HG03439 (cell line): ENCODE measurements around the gene SPIN3.
A peak's percentile ranks its signal among the peaks of the same experiment; 100 is the strongest.
"Not testable (repeated sequence)": the region's sequence is repeated elsewhere in the genome, so short reads cannot be mapped to it uniquely, and the experiment has no call there.

Source experiments
- ATAC-seq: cut with Tn5 transposase; IDR thresholded peaks from one replicate; pipeline ENCODE4 v1.9.1; 2021; ENCODE audit warnings: mild to moderate bottlenecking, moderate library complexity; ENCODE audit not compliant: unreplicated experiment

Gene SPIN3

DNA sequence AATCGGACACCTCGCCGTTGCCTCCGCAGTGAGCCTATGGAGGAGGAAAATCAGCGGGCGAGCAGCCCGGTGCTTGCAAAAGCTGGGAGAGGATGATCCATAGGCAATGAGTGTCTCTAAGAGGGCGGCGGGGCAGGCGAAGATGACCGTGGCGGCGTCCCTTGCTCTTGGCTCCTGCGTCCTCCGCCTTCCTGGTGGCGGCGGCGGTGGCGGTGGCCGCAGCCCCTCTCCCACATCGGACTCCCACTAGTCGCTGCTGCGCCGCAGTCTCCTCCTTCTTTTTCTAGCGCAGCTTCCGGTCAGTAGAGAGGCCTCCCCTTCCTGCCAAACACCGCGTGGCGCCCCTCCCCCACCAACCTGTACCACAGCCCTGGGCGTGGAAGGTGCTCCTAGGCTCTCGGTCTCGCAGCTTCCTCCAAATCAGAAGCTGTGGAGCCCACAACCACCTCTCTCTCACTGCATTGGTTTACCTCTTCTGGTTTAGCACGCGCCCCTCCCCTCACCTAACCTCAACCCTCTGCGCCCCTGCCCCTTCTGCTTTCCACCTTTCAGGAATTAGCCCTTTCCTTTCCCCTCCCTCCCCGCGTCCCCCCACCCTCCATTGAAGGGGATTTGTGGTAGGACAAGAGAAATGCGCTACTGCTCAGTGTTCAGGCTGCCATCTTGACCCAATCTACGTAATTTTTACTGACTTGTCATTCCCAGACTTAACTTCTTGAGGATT is at the start of gene SPIN3:
SPIN3 (minus strand) TSS at position 271 of the 724 bp plus-strand sequence. CDS start 594 bp downstream, outside the sequence.
- peak; percentile 99 for ATAC-seq

DNA sequence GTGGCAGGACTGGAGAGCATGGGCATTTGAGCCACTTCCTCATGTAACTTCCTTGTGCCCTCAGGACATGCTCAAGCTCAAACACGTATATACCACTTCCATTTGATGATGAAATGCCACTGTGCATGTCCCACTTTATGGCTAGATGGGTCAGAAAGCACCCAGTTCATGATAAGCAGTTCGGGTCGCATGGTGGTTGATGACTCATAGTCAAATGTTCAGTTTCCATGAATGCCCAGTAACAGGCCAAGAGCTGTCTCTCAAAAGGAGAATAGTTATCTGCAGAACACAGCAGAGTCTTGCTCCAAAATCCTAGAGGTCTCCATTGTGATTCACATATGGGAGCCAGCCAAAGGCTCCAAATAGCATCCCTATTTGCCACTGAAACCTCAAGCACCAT is 48.9 kb upstream of the SPIN3 start:
- no peak for ATAC-seq

DNA sequence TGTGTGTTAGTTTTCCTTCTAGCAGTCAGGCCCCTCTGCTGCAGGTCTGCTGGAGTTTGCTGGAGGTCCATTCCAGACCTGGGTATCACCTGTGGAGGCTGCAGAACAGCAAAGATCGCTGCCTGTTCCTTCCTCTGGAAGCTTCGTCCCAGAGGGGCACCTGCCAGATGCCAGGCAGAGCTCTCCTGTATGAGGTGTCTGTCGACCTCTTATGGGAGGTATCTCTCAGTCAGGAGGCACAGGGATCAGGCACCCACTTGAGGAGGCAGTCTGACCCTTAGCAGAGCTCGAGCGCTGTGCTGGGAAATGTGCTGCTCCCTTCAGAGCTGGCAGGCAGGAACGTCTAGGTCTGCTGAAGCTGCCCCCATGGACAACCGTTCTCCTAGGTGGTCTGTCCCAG is 41.9 kb upstream of the SPIN3 start:
- ATAC-seq: not testable (repeated sequence)

DNA sequence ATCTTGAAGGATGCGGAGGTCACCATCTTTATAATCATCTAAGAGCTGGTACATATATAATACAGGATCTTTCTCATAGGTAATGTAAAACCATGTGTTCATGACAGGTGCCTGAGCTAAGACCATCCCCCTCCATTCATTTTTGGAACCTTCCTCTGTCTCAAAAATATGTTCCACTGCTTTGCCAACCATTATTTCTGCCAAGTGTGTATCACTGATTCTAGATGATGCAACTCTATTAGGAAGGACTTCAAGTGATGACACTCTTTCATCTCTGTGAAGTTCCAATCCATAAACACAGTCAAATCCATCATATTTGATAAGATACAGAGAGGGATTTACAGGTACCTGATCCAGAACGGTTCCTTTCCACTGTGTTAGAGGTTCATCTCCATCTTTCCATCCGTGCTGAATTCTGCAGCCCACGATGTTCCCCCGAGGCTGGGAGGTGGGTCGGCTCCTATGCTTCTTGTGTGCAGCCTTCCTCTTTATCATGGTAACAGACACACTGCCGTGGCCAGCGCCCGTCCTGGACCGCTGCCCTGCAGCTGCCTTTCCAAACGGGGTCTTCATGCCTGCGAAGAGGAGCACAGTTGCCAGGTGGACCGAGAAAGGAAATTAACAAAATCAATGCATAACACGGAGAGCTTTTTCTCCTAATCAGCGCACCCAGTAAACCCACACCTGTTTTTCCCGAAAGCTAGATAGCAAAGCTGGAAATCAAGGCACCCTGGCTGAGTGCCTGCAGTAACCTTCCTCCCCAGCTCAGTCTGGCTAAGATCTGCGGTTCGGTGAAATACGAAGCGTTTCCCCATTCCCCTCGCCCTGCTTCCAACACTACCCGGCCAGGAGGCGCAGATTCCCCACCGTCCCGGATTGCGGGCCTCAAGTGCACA is 718 bp downstream of the SPIN3 start:
- peak; percentile 10 for ATAC-seq

DNA sequence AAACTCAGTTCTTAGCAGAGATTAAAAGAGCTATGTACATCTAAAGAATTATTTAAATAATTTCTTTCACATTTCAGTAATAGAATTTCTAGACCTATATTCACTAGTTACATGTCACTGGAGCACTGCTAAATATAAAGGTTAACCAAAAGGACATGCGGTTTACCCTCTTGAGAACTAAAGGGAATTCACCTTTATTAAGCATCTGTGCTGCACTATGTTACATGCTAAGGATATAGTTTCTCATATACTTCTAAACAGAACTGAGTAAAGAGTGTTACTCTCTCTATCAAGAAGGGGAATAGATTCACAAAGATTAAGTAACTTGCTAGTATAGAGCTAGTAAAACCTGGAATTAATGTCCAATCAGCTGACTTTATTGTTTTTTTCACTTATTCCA is 7.6 kb downstream of the SPIN3 start:
- no peak for ATAC-seq

DNA sequence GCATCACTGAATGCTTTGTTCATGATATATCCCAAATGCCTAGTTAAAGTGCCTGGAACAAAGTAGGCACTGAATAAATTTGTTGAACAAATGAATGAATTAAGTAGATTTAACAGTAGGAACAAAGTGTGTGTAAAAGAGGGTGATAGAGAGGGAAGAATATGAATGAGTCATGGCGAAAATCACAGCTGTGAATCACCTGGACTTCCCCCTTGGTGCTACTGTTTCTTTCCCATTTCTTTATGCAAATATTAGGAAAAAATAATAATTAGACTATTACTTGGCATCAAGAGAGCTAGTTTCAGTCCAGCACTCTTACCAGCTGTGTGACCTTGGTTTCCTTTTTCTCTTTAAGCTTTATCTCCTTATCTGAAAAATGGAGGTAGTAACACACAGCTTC is 9.2 kb downstream of the SPIN3 start:
- ATAC-seq: peak; percentile 55

DNA sequence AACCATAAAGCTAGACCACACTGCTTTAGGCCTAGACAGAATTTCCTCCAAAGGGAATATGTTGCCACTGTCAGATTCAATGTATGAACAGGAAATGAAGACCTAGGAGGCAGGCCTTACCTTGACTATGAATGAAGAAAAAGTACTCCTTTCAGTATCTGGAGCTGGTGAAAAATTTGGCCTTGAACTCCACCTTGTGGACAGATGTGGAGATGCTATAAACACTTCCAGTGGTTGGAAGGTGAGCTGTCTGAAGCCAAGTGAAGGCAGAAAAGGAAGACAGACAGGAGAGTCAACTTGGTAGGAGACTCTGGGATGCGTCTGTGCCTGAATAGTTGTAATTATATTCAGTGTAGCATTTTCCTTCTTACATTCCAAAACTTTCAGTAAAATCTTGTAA is 17.2 kb downstream of the SPIN3 start:
- ATAC-seq: peak; percentile 90

DNA sequence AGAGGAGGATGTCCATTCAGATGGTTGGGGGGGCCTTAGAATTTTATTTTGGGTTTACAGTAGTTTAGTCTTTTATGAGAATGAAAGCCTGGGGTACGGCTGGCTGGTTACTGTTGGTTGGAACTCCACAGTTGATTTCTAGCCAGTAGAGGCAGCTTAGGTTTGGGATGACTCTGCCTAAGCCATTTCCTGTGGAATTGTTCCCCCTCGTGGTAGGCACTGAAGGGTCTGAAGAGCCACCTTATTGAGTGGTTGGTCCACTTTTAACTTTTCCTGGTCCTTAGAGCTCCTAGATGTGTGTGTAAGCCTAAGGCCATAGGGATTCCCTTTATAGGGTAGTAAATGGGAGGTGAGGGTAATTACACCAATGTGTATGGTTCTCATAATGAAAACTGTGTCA is 19.7 kb downstream of the SPIN3 start:
- no peak for ATAC-seq

DNA sequence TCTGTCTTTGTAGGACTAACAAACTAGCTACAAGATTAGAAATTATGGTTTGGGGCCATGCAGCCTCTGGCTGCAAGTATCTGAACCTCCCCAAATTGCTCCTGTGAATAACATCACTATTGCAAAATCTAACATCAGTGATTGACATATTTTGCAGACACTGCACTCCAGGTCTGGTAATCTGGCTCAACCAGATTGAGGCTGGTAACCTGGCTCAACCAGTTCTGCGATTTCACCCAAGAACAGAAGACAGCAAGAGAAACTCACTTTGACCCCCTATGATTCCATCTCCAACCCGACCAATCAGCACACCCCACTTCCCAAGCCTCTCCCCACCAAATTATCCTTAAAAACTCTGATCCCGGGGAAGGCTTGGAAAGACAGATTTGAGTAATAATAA is 20.9 kb downstream of the SPIN3 start:
- ATAC-seq: no peak

DNA sequence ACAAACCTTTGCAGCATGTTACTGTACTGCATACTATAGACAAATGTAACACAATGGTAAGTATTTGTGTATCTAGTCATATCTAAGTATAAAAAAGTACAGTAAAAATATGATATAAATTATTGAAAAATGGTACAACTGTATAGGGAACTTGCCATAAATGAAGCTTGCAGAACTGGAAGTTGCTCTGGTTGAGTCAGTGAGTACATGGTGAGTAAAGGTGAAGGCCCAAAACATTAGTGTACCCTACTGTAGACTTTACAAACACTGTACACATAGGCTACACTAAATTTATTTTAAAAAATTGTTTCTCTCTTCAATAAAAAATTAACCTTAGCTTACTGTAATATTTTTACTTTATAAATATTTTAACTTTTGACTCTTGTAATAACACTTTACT is 25.8 kb downstream of the SPIN3 start:
- ATAC-seq: no peak

DNA sequence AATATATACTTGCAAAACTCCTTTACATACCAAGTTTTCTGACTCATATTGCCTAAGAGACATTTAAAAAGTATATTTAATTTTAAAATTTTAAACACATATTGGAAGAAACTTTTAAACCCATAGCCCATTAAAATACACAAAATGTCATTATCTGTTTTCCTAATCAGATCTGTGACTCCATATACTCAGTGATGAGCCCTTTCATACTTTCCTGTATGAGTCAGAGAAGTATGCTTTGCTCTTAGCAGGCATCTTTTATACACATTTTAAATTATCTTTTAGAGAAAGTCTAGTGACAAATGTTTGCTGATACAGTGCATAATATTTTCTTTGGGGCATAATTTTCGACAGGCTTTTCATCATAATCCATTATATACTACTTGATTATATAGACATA is 26.4 kb downstream of the SPIN3 start:
- ATAC-seq: no peak

DNA sequence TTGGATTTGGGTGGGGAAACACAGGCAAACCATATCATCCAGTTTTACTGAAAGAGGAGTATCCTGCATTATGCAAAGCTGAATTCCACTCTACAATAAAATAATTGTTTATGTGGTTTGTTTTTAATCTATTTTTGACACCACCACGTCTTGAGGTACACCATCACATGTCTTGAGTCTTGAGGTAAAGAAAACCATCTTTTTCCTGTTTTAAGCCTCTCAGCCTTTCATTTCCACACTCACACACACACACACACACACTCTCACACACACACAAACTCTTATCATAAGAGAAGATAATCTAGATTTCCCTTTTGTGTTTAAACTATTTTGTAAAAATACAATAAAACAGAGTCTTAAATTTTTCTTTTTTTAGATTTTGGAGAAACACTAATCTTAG is 32.0 kb downstream of the SPIN3 start:
- ATAC-seq: no peak

DNA sequence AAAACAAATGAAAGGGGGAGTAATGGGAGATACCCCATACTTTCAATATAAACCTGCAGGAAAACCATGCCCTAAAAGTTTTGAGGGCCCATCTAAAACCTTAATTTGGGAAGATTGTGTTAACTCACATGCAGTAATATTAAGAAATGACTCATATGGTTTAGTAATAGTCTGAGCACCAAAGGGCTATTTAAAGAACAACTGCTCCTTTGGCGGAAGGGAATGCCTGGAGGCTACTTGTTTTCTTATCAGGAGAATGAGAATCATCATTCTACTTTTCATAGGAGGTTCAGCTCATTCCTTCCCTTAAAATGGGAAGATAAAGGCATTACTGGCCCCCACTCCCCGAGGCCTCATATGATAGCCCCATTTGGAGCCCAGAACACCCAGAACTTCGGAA is 47.6 kb downstream of the SPIN3 start:
- ATAC-seq: no peak

DNA sequence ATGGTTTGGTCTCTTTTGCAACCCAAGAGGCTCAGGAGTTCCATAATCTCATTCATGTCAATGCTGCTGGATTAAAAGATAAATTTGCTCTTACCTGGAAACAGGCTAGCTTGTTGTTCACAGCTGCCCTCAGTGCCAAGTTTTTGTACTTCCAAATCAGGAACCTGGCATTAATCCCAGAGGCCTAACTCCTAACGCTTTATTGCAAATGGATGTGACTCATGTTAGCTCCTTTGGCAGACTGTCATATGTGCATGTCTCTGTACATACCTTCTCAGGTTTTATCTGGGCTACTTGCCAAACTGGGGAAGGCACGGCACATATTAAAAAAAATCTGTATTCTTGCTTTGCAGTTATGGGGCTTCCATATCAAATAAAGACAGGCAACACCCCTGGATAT is 49.1 kb downstream of the SPIN3 start:
- not testable (repeated sequence) for ATAC-seq

DNA sequence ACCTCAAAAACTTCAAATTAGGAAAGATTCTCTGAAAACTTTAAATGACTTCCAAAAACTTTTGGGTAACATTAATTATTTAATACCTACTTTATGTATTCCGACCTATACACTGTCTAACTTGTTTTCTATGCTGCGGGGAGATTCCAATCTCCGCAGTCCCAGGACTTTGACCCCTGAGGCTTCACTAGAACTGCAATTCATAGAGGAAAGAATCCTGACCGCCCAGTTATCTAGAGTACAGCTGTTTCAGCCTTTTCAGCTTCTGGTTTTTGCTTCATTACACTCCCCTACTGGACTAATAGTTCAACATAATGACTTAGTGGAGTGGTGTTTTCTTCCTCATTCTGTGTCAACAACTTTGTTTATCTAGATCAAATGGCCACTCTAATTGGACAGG is 50.1 kb downstream of the SPIN3 start:
- not testable (repeated sequence) for ATAC-seq

DNA sequence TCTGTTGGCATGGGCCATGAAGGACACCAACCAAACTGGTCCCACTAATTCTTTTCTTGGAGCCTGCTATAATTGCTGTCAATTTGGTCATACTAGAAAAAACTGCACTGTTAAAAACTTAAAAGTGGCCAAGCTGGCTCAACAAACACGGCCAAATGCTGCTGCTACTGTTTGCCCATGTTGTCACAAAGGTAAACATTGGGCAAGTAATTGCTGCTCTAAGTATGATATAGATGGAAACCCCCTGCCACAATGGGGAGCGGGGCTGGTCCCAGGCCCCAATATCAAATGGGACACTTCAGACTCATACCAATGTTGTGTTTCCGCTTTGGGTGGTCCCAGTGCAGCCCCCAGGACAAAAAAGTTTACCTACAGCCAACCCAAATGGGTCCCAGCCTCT is 52.1 kb downstream of the SPIN3 start:
- no peak for ATAC-seq
